GM18499 (cell line): ENCODE data around the gene ZNF569.

Experiments used
- ATAC-seq: cut with Tn5 transposase; IDR thresholded peaks from one replicate; pipeline ENCODE4 v1.9.1; 2021; ENCODE audit warnings: moderate number of reproducible peaks; ENCODE audit not compliant: insufficient read depth, unreplicated experiment

Gene ZNF569

DNA sequence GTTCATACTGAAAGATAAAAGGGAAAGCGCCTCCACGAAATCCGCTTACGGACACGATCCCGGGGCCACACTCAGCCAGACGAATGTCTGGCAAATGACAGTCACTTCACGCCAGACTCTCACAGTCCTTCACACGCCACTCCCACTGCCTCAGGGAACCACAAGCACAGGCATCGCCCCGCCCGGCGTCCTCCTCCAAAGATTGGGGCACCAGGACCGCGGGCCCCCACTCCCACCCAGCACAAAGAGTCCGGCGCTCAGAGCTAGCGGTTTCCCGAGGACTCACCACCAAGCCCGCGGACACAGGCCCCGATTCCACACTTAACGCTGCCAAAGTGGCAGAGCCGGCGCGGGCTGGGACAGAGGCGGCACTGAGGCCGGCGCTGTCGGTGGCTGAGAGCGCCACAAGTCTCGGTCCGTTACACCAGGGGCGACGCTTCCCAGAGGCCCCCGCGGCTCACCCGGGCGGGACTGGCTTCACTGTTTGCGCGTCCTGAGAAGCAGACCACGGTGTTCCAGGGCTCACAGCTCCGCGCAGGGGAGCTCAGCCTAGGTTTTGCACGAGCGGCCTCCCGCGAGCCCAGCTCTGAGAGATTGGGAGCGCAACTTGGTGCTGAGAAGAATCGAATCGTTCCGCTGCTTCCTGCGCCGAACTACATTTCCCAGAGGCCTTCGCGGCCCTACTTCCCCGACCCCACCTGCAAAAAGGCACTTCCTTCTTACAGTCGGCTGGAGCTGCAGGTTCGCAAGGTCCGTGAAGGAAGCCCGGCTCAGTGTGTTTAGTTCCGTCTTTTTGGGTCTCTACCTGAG is at the start of gene ZNF569:
TSS of gene ZNF569 (minus strand) at position 647 of the 810 bp plus-strand sequence. CDS start 22,523 bp downstream, outside the sequence.
- peak; percentile 38 for ATAC-seq

DNA sequence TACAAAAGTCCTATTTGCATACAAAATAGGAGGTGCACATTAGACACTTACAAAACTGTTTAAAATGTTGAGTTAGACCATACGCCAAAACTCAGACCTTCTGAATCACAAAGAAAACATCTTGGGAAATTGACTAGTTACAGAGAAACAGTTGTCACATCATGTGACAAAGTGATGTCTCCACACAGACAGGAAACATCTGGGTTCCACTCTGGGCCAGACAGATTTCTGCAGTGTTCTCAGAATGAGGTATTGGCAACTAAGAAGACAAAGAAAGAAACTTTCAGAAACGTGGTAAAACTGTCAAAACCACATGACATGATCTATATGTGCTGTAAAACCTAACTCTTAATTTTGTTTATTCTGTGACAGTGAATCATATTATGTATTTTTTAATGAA is 46.2 kb upstream of the ZNF569 start:
- ATAC-seq, result no peak

DNA sequence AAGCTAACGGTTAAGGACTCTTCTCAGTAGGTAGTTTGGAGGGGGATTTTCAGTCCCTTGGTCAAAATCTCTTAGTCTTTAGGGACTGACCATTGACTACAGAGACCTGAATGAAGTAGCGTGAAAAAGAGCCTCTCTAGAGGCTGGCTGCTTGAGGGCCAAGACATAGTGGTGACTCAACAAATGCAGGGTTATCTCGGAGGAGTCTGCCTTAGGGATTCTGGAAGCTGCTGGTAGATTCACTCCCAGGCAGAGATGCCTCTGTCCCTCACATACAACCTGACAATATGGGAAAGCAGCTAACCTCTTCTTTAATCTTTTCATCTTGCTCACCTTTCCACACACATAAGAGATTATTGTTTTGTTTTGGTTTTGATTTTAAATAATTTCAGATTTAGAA is 44.6 kb upstream of the ZNF569 start:
- no peak for ATAC-seq

DNA sequence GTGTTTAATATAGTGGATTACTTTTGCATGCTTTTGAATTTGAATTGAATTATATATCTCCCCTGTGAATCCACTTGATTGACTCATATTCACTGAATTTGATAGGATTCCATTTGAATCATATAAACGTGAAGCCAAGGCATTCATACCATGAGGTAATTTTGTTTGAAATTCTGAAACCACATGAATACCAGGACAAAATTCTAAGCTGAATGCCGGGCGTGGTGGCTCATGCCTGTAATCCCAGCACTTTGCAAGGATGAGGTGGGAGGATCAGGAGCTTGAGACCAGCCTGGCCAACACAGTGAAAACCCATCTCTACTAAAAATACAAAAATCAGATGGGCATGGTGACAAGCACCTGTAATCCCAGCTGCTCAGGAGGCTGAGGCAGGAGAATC is 43.9 kb upstream of the ZNF569 start:
- no peak for ATAC-seq

DNA sequence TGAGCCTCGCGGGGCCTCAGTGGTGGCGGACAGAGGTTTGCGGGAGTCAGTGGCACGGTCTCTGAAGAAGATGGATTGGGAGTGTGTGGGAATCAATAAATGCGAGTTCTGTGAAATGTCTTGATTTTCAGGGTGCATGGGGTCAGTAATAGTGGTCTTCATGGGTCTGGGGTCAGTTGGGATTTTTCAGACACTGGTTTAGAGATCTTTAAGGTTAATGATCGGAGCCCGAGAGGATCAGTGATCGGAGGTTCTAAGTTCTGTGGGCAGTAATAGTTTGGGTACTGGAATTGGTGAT is 39.9 kb upstream of the ZNF569 start:
- no peak for ATAC-seq

DNA sequence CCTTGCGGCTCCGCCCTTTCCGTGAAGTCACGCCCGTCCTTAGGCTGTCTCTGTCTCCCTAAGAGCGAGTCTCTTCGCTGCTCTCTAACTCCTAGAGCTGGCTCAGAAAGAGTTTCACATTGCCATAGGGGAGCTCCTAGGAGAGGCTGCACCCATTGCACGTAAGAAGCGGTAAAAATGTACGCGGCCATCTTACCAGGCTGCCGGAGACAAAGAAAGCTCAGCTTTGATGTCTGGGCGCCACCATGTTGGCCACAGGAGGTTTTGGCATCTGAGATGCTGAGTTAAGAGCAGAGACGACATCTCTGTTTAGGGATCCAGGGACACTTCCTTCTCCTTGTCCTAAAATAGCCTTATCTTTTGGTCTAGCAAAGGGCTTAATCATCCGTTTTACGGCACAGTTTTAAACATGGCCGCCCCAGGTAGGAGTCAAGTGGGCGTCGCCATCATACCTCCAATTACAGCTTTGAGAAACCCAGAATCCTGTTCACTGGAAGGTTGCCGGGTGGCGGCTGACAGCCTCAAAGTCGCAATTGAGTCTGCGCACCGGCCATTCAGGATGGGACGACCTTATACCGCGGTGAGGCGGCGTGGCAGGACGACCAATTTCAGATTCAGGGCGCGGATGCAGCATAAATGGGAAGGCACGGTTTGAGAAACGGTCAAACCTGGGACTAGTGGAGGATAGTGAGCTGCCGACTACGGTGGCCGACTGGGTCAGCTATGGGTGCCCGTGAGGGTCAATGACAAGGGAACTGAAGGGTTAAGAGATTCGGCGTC is 39.3 kb upstream of the ZNF569 start, which contains the start of gene ZNF793:
TSS of gene ZNF793 (plus strand) at position 553 of the 780 bp plus-strand sequence. CDS start 16,501 bp downstream, outside the sequence.
- no peak for ATAC-seq

DNA sequence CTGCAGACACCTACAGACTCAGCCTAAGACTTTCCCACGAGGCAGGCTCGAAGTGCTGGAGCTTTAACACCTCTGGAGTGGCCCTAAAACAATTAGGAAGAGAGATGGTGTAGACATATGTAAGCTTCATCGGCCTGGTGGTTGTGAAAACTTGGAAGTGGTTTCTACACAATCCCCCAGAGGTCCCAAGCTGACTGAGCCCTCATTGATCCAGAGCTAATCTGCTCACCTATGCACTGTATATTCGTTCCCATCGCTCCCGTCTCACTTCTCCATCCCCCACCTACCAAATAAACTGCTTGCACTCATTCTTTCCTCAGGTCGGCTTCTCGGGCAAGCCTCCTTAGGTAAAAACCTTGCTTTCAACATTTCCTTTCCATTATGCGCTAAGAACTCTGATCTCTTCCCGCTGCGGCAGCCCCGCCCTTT is 38.7 kb upstream of the ZNF569 start:
- ATAC-seq, result no peak

DNA sequence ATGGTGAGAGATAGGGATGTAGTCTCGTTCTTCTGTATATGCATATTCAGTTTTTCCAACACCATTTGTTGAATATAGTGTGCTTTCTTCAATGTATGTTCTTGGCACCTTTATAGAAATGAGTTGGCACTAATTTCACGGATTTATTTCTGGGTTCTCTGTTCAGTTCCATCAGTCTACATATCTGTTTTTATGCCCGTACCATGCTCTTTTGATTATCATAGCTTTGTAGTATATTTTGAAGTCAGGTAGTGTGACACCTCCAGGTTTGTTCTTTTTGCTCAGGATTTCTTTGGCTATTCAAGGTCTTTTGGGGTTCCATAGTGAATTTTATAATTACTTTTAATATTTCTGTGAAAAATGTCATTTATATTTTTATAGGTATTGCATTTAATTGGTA is 25.0 kb upstream of the ZNF569 start:
- no peak for ATAC-seq

DNA sequence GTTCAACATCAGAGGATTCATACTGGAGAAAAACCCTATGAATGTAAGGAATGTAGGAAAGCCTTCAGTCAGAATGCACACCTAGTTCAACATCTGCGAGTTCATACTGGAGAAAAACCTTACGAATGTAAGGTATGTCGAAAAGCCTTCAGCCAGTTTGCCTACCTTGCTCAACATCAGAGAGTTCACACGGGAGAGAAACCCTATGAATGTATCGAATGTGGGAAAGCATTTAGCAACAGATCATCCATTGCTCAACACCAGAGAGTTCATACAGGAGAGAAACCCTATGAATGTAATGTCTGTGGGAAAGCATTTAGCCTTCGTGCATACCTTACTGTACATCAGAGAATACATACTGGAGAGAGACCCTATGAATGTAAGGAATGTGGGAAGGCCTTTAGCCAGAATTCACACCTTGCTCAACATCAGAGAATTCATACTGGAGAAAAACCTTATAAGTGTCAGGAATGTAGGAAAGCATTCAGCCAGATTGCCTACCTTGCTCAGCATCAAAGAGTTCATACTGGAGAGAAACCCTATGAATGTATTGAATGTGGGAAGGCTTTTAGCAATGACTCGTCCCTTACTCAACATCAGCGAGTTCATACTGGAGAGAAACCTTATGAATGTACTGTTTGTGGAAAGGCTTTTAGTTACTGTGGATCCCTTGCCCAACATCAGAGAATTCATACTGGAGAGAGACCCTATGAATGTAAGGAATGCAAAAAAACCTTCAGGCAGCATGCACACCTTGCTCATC is 17.3 kb upstream of the ZNF569 start:
- no peak for ATAC-seq

DNA sequence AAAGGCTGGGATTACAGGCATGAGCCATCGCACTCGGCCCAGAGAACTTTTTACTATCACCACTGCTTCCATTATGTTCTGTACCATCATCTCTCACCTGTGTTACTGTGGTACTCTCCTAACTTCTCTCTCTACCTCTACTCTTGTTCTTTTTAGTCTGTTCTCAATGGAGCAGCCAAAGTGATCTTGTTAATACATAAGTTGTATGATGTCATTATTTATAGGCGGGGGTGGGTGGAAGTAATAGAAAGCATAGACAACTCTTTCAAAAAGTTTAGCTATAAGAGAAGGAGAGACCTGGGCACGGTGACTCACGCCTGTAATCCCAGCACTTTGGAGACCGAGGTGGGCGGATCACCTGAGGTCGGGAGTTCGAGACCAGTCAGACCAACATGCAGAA is 4.9 kb upstream of the ZNF569 start:
- no peak for ATAC-seq

DNA sequence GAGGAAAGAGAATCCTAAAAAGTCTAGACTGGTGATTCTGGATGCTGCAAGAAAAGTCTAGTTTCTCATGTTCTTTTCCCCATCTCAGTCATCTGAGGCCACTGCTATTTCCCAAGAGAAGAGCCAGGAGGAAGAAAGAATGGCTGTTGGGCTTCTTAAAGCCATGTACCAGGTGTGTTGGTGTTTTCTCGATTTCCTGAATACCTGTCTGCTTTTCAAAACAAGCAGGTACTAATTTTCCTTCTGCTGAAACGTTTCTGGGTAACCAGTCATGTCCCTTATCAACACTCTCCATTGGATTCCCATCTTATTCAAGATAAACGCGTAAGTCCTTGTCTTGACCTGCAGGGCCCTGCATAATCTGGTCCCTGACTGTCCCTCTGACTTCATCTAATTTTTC is 3.0 kb upstream of the ZNF569 start:
- no peak for ATAC-seq

DNA sequence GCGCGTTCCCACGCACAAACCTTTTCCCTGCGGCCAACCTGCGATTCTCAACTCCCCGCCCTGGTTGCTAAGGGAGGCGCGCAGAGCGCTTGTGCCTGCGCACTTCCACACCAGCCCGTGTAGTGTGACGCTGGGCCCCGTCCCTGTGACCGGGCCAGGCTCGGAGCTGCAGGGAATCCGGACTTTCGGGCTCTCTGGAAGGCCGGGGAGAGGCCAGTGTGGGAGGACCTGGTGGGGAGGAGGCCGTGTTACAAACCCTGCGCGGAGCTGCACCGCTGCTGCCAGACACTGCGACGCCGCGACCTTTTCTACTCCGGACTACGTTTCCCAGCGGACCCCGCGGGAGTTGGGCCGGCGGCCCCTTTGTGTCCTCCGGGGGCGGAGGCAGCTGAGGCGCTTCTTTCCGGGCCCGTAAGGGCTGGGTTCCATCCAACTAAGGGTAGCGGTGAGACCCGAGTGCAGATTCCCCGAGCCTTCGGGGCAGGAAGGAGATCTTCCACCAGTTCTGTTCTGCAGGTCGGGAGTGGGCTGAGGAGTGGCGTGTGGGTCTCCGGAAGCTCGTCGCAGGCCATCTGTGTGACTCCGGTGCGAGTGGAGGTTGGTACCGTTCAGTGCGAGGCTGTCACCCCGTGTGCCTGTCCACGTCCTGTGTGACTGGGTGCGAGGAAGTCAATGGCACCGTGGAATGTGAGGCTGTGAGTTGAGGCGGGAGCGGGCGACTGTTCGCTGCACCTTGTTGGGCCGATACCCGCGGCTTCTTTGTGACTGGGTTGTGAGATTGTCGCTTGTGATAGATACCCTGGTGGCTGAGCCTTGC is 1.9 kb upstream of the ZNF569 start, which contains the start of gene ZNF570:
TSS of gene ZNF570 (plus strand) at position 396 of the 817 bp plus-strand sequence. CDS start 999 bp downstream, outside the sequence.
- peak; percentile 37 for ATAC-seq

DNA sequence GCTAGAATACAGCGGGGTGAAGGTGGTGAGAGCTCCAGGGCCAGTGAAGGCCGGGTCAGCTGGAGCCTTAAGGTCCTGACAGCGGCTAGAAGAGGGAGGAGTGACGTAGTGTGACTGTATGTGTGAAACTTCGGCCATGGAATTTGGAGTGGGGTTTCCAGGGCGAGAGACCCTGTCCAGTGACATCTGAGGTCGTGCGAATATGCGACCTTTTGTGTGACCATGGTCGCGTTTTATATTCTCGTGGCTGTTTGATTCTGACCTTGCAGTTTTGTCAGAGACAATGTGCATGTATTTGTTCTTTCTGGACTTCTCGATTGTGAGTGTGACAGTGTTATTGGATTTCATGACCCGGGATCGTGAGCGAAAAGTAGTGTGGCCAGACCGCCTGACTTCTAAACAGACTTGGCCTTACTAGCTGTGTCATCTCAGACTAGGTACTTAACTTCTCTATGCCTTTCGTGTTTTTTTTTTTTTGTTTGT is 405 bp upstream of the ZNF569 start:
- ATAC-seq, result no peak

DNA sequence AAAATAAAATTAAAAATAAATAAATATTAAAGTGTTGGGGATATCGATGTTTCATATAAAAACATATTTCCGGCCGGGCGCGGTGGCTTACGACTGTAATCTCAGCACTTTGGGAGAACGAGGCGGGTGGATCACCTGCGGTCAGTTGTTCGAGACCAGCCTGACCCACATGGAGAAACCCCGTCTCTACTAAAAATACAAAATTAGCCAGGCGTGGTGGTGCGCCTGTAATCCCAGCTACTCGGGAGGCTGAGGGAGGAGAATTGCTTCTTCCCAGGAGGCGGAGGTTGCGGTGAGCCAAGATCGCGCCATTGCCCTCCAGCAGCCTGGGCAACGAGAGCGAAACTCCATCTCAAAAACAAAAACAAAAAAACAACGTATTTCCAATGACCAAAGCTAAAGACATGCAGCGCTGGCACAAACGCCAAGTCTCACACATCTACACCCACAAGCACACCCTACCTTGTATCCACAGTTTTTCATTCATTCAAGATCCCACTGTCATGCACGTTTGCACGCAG is 907 bp downstream of the ZNF569 start:
- no peak for ATAC-seq

DNA sequence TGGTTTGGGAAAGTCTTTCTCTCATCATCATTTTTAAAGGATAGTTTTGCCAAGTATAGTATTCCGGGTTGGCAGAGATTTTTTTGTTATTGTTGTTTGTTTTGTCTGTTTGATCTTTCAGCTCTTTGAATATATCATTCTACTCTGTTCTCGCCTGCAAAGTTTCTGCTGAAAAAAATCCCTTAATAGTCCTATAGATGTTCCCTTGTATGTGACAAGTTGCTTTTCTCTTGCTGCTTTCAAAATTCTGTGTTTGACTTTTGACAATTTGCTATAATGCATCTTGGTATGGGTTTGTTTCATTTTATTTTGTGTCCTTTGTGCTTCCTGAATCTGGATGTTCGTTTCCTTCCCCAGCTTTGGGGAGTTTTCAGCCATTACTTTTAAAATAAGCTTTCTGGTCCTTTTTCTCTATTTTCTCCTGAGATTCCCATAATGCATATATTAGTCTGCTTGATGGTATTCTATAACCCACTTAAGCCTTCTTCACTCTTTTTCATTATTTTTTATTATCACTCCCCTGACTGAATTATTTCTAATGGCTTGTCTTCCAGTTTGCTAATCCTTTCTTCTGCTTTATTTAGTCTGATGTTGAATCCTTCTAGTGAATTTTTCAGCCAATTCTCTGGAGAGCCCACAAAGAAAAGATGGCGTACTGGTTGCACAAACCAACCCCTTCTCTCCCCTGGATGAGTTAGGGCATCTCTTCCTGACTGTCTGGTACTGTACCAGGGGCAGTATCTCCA is 14.6 kb downstream of the ZNF569 start:
- no peak for ATAC-seq

DNA sequence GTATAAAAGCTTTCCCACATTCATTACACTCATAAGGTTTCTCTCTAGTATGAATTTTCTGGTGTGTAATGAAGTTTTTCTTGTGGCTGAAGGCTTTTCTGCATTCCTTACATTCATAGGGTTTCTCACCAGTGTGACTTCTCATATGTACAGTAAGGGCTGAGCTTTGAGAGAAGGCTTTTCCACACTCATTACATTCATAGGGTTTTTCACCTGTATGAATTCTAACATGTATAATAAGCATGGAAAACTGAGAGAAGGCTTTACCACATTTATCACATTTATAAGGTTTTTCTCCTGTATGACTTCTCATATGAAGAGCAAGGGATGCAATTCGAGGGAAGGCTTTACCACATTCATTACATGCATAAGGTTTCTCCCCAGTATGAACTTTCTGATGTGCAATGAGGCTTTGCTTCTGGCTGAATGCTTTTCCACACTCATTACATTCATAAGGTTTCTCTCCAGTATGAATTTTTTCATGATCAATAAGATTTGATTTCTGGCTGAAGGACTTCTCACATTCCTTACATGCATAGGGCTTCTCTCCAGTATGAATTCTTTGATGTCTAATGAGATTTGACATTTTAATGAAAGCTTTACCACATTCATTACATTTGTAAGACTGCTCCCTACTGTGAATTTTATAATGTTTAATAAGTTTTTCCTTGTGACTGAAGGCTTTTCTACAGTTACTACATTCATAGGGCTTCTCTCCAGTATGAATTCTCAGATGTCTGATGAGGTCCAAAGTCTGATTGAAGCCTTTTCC is 53.7 kb downstream of the ZNF569 start:
- ATAC-seq, result no peak

DNA sequence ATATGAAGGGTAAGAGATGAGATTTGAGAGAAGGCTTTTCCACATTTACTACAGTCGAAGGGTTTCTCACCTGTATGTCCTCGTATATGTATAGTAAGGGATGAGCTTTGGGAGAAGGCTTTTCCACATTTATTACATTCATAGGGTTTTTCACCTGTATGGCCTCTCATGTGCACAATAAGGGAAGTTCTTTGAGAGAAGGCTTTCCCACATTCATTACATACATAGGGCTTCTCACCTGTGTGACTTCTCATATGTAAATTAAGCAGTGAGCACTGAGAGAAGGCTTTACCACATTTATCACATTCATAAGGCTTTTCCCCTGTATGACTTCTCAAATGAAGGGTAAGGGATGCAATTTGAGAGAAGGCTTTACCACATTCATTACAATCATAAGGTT is 54.5 kb downstream of the ZNF569 start:
- ATAC-seq, result no peak
